Measurements from ENCODE around the gene MAP6. TPM values are rescaled to one million over a fixed set of nuclear protein-coding genes. Genes with fewer than 3 reads are reported as not detected.

Gene MAP6
- total and polyA plus RNA-seq, 10 donors, result 1.3 to 9.0 (median 2.3) TPM

GRCh38 chr11:75542088-75542438, 126.8 kb downstream of the MAP6 start:
- no peak for DNase-seq
- TF ChIP-seq POLR2A (IDR thresholded peaks at IDR 0.05), result no peak
- no peak for TF ChIP-seq POLR2AphosphoS5 (IDR thresholded peaks at IDR 0.05)
- TF ChIP-seq CTCF (IDR thresholded peaks at IDR 0.05 in 8 of 11, conservative IDR thresholded peaks at IDR 0.05 in 3 of 11), result no peak
- Histone ChIP-seq H3K4me3 (no peak overlapping the region), H3K27ac (no peak overlapping the region), H3K27me3 (replicated peaks in 1 of 7) (peaks cover 0 to 8% (median 0%) of the 10 kb centered on the region in 7 donors), H3K36me3 (no peaks in the 10 kb centered on the region), H3K9me3 (no peaks in the 10 kb centered on the region), H3K4me1 (peaks cover 8 to 27% (median 18%) of the 10 kb centered on the region in 6 donors)
- intact Hi-C loops (cut with DNase I; ENCODE audit: low total_unique reads), result loop anchor here (10.0 kb wide), 1 partner anchor 53 kb away; no protein-coding TSS in a partner anchor
- 80 to 100% (median 89%) methylated on average over 1 of the region's 1 CpG; no CpG with 5 or more reads in 1 of the 5 donors for WGBS, 5 donors

GRCh38 chr11:75541193-75542087, 127.4 kb downstream of the MAP6 start:
- H3K36me3 ChIP-seq, result no peaks in the 10 kb centered on the region
- intact Hi-C loops (cut with DNase I; ENCODE audit: low total_unique reads), result loop anchor here (10.0 kb wide), 1 partner anchor 53 kb away; no protein-coding TSS in a partner anchor
- TF ChIP-seq CTCF (IDR thresholded peaks at IDR 0.05 in 8 of 11, conservative IDR thresholded peaks at IDR 0.05 in 3 of 11) (no peak), POLR2AphosphoS5 (IDR thresholded peaks at IDR 0.05) (no peak), POLR2A (IDR thresholded peaks at IDR 0.05) (no peak)
- DNase-seq, result no peak
- WGBS, 5 donors, result 86 to 94% (median 91%) methylated on average over 4 of the region's 4 CpGs
- H3K27ac ChIP-seq, result no peak overlapping the region
- H3K4me3 ChIP-seq, result no peak overlapping the region
- H3K4me1 ChIP-seq, result peaks cover 14 to 34% (median 23%) of the 10 kb centered on the region in 6 donors
- no peaks in the 10 kb centered on the region for H3K9me3 ChIP-seq
- peaks cover 0 to 8% (median 0%) of the 10 kb centered on the region in 7 donors for H3K27me3 ChIP-seq (replicated peaks in 1 of 7)

GRCh38 chr11:75539459-75540334, 129.1 kb downstream of the MAP6 start:
- Histone ChIP-seq H3K27ac (no peak overlapping the region), H3K36me3 (no peaks in the 10 kb centered on the region), H3K4me1 (peaks cover 14 to 51% (median 33%) of the 10 kb centered on the region in 6 donors), H3K27me3 (replicated peaks in 1 of 7) (no peaks in the 10 kb centered on the region), H3K9me3 (no peaks in the 10 kb centered on the region), H3K4me3 (no peak overlapping the region)
- intact Hi-C loops (cut with DNase I; ENCODE audit: low total_unique reads), result loop anchor here (10.0 kb wide), 1 partner anchor 55 kb away; no protein-coding TSS in a partner anchor
- TF ChIP-seq CTCF (IDR thresholded peaks at IDR 0.05 in 8 of 11, conservative IDR thresholded peaks at IDR 0.05 in 3 of 11), result no peak
- no peak for TF ChIP-seq POLR2AphosphoS5 (IDR thresholded peaks at IDR 0.05)
- no peak for TF ChIP-seq POLR2A (IDR thresholded peaks at IDR 0.05)
- DNase-seq, result no peak
- 75 to 85% (median 78%) methylated on average over 9 of the region's 9 CpGs for WGBS, 5 donors

All from spleen (tissue), 11 donors.